ENCODE measurements around the gene NPVF. TPM values are rescaled to one million over a fixed set of nuclear protein-coding genes. Genes with fewer than 3 reads are reported as not detected.

The NPVF gene
- polyA plus RNA-seq, 4 donors, result not detected

DNA sequence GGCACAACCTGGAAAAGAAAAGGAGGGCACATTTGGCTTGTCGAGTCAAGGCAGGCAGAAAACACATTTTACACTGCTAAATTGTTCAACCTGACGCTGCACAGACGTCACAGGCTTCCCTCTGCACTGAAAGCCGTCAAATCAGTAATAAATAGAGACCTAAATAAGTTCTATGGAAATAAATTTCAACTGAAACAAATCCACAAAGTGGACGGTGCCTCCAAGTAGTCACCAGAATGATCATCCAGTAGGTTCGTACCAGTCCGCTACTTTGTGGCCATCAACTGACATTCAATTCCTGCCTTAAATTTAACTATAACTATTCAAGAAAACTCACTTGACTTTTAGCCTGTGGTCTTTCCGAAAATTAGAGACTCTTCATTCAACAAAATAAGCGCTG is 49.0 kb downstream of the NPVF start:
- DNase-seq (ENCODE audit: low read depth in 4 of 4, low spot score in 3 of 4), result peak in 1 of 4 donors; percentile 16

Other genes starting within 250 kb of the NPVF start
- 10 to 100 TPM in 3 of 4 donors, 1 to 10 TPM in 1; 3.1 to 24.1 (median 21.2) TPM for gene OSBPL3, start 248.3 kb downstream of the NPVF start, polyA plus RNA-seq (ENCODE audit: insufficient read length in 4 of 4)
- 100 to 1,000 TPM in 3 of 4 donors, 10 to 100 TPM in 1; 91.3 to 211 (median 159) TPM for gene CYCS, start 103.2 kb downstream of the NPVF start, polyA plus RNA-seq (ENCODE audit: insufficient read length in 4 of 4)